ENCODE data around the gene NT5C. TPM values are rescaled to one million over a fixed set of nuclear protein-coding genes. Genes with fewer than 3 reads are reported as not detected.
"Not testable (repeated sequence)": the region's sequence is repeated elsewhere in the genome, so short reads cannot be mapped to it uniquely, and the experiment has no call there.

Gene NT5C
- polyA plus RNA-seq (2013, experiment 1 of 2; ENCODE audit: insufficient read length) = 59.2 TPM
- polyA plus RNA-seq (2013, experiment 2 of 2; ENCODE audit: insufficient read length) = 34.1 TPM

GRCh38 chr17:75131278-75132017 is at the start of gene NT5C:
Gene NT5C (minus strand): TSS chr17:75131742. CDS start chr17:75131707, 35 bp downstream.
- DNase-seq = peak; percentile 84

- no peak for DNase-seq
These were observed 49.6 kb upstream of the NT5C start for GRCh38 chr17:75181110-75181509.

- no peak for DNase-seq
These were observed 46.9 kb upstream of the NT5C start for GRCh38 chr17:75178453-75178852.

- DNase-seq = no peak
These were observed 45.1 kb upstream of the NT5C start for GRCh38 chr17:75176625-75177024.

GRCh38 chr17:75174996-75175395 is 43.5 kb upstream of the NT5C start:
- no peak for DNase-seq

GRCh38 chr17:75173526-75173925 is 42.0 kb upstream of the NT5C start:
- DNase-seq = no peak

- DNase-seq = no peak
These were observed 37.5 kb upstream of the NT5C start for GRCh38 chr17:75168998-75169397.

GRCh38 chr17:75164606-75165005 is 33.1 kb upstream of the NT5C start:
- DNase-seq = not testable (repeated sequence)

GRCh38 chr17:75163074-75163473 is 31.5 kb upstream of the NT5C start:
- no peak for DNase-seq

- no peak for DNase-seq
These were observed 28.7 kb upstream of the NT5C start for GRCh38 chr17:75160211-75160610.

- peak; percentile 22 for DNase-seq
These were observed 27.9 kb upstream of the NT5C start for GRCh38 chr17:75159196-75160031.

GRCh38 chr17:75158480-75158879 is 26.9 kb upstream of the NT5C start:
- DNase-seq = peak; percentile 27

- DNase-seq = no peak
These were observed 23.7 kb upstream of the NT5C start for GRCh38 chr17:75155191-75155601.

- peak; percentile 99 for DNase-seq
These were observed 22.9 kb upstream of the NT5C start, which contains the start of gene JPT1 for GRCh38 chr17:75154195-75155106. Gene JPT1 (minus strand): TSS chr17:75154512. CDS start chr17:75154397, 115 bp downstream.

GRCh38 chr17:75153780-75154194 is 22.2 kb upstream of the NT5C start:
- no peak for DNase-seq

GRCh38 chr17:75152922-75153779 is 21.6 kb upstream of the NT5C start:
- DNase-seq = peak; percentile 38

- DNase-seq = no peak
These were observed 21.0 kb upstream of the NT5C start for GRCh38 chr17:75152523-75152921.

GRCh38 chr17:75151930-75152329 is 20.4 kb upstream of the NT5C start:
- DNase-seq = no peak

- DNase-seq = no peak
These were observed 16.5 kb upstream of the NT5C start for GRCh38 chr17:75147878-75148546.

GRCh38 chr17:75146592-75146991 is 15.1 kb upstream of the NT5C start:
- DNase-seq = no peak

All from fibroblast of skin of back (primary cell).